GM23338 (cell line): Measurements from ENCODE around the gene WDR74.

Source experiments
- CREB1 ChIP-seq: fragments of 250-450 bp; sonication (Bioruptor Pico); IDR thresholded peaks from 2 replicates; pipeline ENCODE4 v1.5.0; 2020; ENCODE audit warnings: low read depth, mild to moderate bottlenecking, moderate library complexity
- EZH2 ChIP-seq: fragments of 200-600 bp; sonication (generic); IDR thresholded peaks from one replicate; pipeline ENCODE4 v1.8.0; 2017; ENCODE audit warnings: antibody characterized with exemption, mild to moderate bottlenecking, low read depth; ENCODE audit not compliant: unreplicated experiment
- EZH2phosphoT487 ChIP-seq: fragments of 200-600 bp; sonication (generic); IDR thresholded peaks from one replicate; pipeline ENCODE4 v1.8.1; 2018; ENCODE audit warnings: antibody characterized with exemption; ENCODE audit not compliant: unreplicated experiment
- NANOG ChIP-seq: IDR thresholded peaks from 2 replicates; pipeline ENCODE4 v1.6.1; 2016; ENCODE audit warnings: antibody characterized with exemption, borderline replicate concordance
- POLR2AphosphoS5 ChIP-seq: IDR thresholded peaks from 2 replicates; pipeline ENCODE4 v1.6.1; 2016; ENCODE audit warnings: antibody characterized with exemption, low read depth
- STAT1 ChIP-seq: IDR thresholded peaks from one replicate; pipeline ENCODE4 v1.6.1; 2016; ENCODE audit warnings: antibody characterized with exemption; ENCODE audit not compliant: unreplicated experiment
- ZNF114 ChIP-seq: fragments of 250-450 bp; sonication (Bioruptor Pico); IDR thresholded peaks from 2 replicates; pipeline ENCODE4 v1.5.0; 2020; ENCODE audit warnings: mild to moderate bottlenecking, moderate library complexity
- TF ChIP-seq, protein P1 (sequence below), 2 experiments: fragments of 200-600 bp in 1 of 2; sonication (generic) in 1 of 2; conservative IDR thresholded peaks; 2 replicates each; pipeline versions ENCODE4 v1.5.1 to v1.6.1; 2016 to 2017; ENCODE audit warnings: antibody characterized with exemption in 2 of 2, low read depth in 2 of 2, mild to moderate bottlenecking in 2 of 2, moderate library complexity in 1 of 2
- TF ChIP-seq, protein P2 (sequence below): IDR thresholded peaks from one replicate; pipeline ENCODE4 v1.6.1; 2018; ENCODE audit warnings: antibody characterized with exemption; ENCODE audit not compliant: unreplicated experiment

DNA sequence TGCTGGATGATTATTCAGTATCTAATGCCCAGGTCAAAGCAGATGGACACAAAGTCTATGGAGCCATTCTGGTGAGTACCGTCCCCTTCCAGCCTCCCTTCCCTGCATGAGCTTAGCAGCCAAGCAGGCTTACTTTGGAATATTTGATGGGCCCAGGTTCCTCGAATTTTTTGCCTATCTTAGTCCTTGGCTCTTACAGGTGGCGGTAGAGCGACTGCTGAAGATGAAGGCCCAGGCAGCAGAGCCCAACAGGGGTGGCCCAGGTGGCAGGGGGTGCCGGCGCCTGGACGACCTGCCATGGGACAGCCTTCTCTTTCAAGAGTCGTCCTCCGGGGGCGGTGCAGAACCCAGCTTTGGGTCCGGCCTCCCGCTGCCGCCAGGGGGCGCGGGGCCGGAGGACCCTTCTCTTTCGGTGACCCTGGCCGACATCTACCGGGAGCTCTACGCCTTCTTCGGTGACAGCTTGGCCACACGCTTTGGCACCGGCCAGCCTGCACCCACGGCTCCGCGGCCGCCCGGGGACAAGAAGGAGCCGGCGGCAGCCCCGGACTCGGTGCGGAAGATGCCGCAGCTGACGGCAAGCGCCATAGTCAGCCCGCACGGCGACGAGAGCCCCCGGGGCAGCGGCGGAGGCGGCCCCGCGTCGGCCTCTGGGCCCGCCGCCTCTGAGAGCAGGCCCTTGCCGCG, 52.9 kb downstream of the WDR74 start:
- TF ChIP-seq, protein P1, sequence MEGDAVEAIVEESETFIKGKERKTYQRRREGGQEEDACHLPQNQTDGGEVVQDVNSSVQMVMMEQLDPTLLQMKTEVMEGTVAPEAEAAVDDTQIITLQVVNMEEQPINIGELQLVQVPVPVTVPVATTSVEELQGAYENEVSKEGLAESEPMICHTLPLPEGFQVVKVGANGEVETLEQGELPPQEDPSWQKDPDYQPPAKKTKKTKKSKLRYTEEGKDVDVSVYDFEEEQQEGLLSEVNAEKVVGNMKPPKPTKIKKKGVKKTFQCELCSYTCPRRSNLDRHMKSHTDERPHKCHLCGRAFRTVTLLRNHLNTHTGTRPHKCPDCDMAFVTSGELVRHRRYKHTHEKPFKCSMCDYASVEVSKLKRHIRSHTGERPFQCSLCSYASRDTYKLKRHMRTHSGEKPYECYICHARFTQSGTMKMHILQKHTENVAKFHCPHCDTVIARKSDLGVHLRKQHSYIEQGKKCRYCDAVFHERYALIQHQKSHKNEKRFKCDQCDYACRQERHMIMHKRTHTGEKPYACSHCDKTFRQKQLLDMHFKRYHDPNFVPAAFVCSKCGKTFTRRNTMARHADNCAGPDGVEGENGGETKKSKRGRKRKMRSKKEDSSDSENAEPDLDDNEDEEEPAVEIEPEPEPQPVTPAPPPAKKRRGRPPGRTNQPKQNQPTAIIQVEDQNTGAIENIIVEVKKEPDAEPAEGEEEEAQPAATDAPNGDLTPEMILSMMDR (conservative IDR thresholded peaks at IDR 0.05; ENCODE audit: low read depth in 2 of 2) = peak; percentile 76 to 92
- TF ChIP-seq POLR2AphosphoS5 = no peak; the same call in 1 of the 2 replicates
- TF ChIP-seq EZH2 = no peak
- TF ChIP-seq, protein P2, sequence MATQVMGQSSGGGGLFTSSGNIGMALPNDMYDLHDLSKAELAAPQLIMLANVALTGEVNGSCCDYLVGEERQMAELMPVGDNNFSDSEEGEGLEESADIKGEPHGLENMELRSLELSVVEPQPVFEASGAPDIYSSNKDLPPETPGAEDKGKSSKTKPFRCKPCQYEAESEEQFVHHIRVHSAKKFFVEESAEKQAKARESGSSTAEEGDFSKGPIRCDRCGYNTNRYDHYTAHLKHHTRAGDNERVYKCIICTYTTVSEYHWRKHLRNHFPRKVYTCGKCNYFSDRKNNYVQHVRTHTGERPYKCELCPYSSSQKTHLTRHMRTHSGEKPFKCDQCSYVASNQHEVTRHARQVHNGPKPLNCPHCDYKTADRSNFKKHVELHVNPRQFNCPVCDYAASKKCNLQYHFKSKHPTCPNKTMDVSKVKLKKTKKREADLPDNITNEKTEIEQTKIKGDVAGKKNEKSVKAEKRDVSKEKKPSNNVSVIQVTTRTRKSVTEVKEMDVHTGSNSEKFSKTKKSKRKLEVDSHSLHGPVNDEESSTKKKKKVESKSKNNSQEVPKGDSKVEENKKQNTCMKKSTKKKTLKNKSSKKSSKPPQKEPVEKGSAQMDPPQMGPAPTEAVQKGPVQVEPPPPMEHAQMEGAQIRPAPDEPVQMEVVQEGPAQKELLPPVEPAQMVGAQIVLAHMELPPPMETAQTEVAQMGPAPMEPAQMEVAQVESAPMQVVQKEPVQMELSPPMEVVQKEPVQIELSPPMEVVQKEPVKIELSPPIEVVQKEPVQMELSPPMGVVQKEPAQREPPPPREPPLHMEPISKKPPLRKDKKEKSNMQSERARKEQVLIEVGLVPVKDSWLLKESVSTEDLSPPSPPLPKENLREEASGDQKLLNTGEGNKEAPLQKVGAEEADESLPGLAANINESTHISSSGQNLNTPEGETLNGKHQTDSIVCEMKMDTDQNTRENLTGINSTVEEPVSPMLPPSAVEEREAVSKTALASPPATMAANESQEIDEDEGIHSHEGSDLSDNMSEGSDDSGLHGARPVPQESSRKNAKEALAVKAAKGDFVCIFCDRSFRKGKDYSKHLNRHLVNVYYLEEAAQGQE = no peak
- no peak for TF ChIP-seq EZH2phosphoT487
- TF ChIP-seq ZNF114 (CRISPR knock-in tag) = no peak
- TF ChIP-seq NANOG = no peak
- TF ChIP-seq STAT1 = no peak
- peak; percentile 68 for TF ChIP-seq CREB1 (CRISPR knock-in tag)
